ENCODE results near the gene NENF. TPM values are rescaled to one million over a fixed set of nuclear protein-coding genes. Genes with fewer than 3 reads are reported as not detected.

The NENF gene
- total and polyA plus RNA-seq, 8 donors = 23.8 to 97.0 (median 34.5) TPM

DNA sequence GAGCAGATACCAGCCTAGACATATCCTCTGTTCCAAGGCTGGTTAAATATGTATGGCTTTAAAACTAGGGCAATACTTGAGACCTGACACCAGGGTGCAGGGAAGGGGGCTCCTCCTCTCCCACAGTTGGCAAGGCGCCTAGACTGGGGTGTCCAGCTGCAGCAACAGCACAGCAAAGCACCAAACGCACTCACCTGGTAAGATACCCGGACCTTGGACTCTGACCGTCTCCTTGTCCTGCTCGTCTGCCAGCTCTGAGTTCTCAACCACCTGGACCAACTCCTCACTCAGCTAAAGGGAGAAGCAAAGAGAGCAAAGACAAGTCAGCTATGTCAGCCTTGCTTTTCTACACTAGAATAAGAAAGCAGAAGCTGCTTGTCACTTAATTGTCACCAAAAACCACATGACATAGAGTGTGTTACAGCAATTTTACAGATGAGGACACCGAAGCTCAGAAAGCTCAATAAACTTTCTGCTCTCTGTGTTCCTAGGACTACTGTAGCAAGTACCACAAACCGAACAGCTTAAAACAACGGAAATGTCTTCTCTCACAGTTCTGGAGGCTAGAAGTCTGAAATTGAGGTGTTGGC lies 22.4 kb upstream of the NENF start:
- Histone ChIP-seq H3K4me1 (peaks cover 0 to 6% (median 0%) of the 10 kb centered on the region in 3 donors), H3K4me3 (no peak overlapping the region), H3K36me3 (peaks cover 0 to 4% (median 0%) of the 10 kb centered on the region in 3 donors), H3K9me3 (no peaks in the 10 kb centered on the region), H3K27me3 (no peaks in the 10 kb centered on the region), H3K27ac (no peak overlapping the region)
- intact Hi-C loops (cut with DNase I) = no loop called here
- FAIRE-seq (no peak), DNase-seq (no peak), ATAC-seq (no peak)
- TF ChIP-seq, protein P1, sequence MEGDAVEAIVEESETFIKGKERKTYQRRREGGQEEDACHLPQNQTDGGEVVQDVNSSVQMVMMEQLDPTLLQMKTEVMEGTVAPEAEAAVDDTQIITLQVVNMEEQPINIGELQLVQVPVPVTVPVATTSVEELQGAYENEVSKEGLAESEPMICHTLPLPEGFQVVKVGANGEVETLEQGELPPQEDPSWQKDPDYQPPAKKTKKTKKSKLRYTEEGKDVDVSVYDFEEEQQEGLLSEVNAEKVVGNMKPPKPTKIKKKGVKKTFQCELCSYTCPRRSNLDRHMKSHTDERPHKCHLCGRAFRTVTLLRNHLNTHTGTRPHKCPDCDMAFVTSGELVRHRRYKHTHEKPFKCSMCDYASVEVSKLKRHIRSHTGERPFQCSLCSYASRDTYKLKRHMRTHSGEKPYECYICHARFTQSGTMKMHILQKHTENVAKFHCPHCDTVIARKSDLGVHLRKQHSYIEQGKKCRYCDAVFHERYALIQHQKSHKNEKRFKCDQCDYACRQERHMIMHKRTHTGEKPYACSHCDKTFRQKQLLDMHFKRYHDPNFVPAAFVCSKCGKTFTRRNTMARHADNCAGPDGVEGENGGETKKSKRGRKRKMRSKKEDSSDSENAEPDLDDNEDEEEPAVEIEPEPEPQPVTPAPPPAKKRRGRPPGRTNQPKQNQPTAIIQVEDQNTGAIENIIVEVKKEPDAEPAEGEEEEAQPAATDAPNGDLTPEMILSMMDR (IDR thresholded peaks at IDR 0.05) = no peak
- WGBS, 2 donors = 66 to 77% methylated on average over 8 of the region's 8 CpGs

DNA sequence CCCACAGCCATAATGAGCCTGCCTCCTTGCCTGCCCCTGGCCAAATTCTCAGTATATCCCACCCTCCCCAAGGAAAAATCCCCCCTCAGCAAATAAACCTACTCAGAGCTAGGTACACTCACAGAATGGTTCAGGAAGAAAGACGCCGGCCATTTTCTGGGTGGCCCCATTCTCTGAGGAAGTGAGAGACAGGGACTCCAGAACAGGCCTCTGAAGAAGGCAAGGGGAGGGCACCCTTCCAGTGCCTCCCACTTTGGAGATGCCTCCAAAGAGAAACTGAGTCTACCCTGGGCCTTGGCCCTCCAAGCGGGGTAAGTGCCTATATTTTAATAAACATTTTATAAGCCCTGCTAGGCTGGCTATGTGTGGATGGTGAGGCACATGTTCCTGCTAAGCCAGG lies 20.3 kb upstream of the NENF start:
- no peak for DNase-seq
- H3K4me3 ChIP-seq = no peak overlapping the region
- ATAC-seq = no peak
- no peak for FAIRE-seq
- H3K4me1 ChIP-seq = peaks cover 0 to 6% (median 0%) of the 10 kb centered on the region in 3 donors
- intact Hi-C loops (cut with DNase I) = no loop called here
- no peaks in the 10 kb centered on the region for H3K9me3 ChIP-seq
- H3K27ac ChIP-seq = no peak overlapping the region
- H3K36me3 ChIP-seq = no peaks in the 10 kb centered on the region
- no peaks in the 10 kb centered on the region for H3K27me3 ChIP-seq
- TF ChIP-seq, protein P1 (IDR thresholded peaks at IDR 0.05) = no peak
- WGBS, 2 donors = 94 to 95% methylated on average over 3 of the region's 3 CpGs

DNA sequence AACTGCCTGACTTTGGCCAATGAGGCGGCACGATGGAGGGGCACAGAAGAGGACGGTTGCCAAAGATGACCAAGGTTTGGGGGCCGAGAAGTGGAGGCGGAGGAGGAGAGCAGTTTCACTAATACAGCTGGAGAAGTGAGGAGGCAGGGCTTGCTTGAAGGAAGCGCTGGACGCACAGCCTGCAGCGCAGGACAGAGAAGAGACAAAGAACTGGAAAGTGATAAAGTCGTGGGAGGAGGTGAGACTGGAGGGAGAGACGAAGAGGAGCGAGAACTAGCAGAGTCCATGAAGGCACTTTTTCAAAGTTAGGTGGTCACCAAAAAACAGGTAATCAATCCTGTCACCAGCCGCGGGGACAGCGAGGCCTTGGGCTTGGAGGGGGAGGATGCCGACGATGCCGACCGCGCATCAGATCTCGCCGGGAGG lies 18.8 kb upstream of the NENF start:
- peaks cover 0 to 6% (median 0%) of the 10 kb centered on the region in 3 donors for H3K4me1 ChIP-seq
- TF ChIP-seq, protein P1 (IDR thresholded peaks at IDR 0.05) = no peak
- 21 to 23% methylated on average over 19 to 21 of the region's 21 CpGs for WGBS, 2 donors
- peak overlapping the region; percentile 73 to 95 (median 82) for H3K4me3 ChIP-seq
- intact Hi-C loops (cut with DNase I) = no loop called here
- no peaks in the 10 kb centered on the region for H3K9me3 ChIP-seq
- FAIRE-seq (no peak), DNase-seq (no peak), ATAC-seq (peak in 3 of 4 donors; percentile 1 to 15 (median 3))
- no peaks in the 10 kb centered on the region for H3K36me3 ChIP-seq
- no peak overlapping the region for H3K27ac ChIP-seq
- H3K27me3 ChIP-seq = no peaks in the 10 kb centered on the region

DNA sequence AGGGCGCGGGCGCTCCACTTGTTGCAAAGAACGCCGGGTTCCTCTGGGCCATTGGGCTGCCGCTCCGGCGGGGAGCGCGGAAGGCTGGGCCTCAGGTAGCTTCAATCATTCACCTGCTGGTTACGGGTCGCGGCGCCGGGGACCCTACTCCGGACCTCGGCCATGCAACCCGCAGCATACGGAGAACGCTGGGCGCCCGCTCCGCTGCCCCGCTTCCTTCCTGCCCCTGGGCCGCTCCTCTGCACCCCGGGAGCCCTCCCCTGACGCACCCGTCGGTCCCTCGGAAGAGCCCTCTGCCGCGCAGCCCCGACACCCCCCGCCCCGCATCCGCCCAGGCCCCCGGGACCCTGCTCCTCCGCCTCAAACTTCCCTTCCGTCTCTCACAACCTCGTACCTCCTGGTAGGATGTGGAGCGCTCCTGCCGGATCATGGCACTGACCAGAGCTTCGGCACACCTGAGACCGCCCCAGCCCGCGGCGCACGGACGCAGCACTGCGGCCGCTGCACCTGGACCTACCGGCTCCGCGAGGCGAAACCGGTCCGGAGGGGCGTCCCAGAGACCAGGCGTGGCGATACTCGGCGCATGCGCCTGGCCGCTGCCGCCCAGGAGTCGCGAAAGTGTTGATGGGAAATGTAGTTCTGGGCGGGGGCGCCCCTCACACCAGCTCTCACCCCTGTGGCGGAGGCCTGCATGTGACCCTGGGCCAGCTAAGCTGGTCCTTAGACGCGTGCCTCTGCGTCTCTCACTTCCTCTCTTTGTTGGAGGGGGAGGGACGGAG lies 18.2 kb upstream of the NENF start, which contains the start of gene PACC1:
Gene PACC1, minus strand, starts transcription at position 559 of the 779 bp plus-strand sequence. Its CDS starts 129 bp downstream, at position 430.
- peak; percentile 86 to 97 (median 89) for DNase-seq
- H3K9me3 ChIP-seq = no peaks in the 10 kb centered on the region
- no peak for FAIRE-seq
- no peaks in the 10 kb centered on the region for H3K27me3 ChIP-seq
- intact Hi-C loops (cut with DNase I) = no loop called here
- TF ChIP-seq, protein P1 (IDR thresholded peaks at IDR 0.05) = no peak
- H3K4me3 ChIP-seq = peak within 1 kb of the TSS; percentile 73 to 95 (median 82)
- ATAC-seq = peak; percentile 95 to 97 (median 96)
- H3K36me3 ChIP-seq = no peaks in the 10 kb centered on the region
- 0 to 1% methylated on average over 69 to 74 of the region's 74 CpGs for WGBS, 2 donors
- H3K4me1 ChIP-seq = peaks cover 0 to 6% (median 0%) of the 10 kb centered on the region in 3 donors
- peak within 1 kb of the TSS; percentile 10 to 52 (median 32) for H3K27ac ChIP-seq
